HG02763 (cell line): ENCODE data around the gene CKM.
"Not testable (repeated sequence)": the region's sequence is repeated elsewhere in the genome, so short reads cannot be mapped to it uniquely, and the experiment has no call there.

Experiments
- ATAC-seq: cut with Tn5 transposase; IDR thresholded peaks from one replicate; pipeline ENCODE4 v1.9.1; 2021; ENCODE audit warnings: mild to moderate bottlenecking, moderate library complexity; ENCODE audit not compliant: unreplicated experiment

CKM gene

DNA sequence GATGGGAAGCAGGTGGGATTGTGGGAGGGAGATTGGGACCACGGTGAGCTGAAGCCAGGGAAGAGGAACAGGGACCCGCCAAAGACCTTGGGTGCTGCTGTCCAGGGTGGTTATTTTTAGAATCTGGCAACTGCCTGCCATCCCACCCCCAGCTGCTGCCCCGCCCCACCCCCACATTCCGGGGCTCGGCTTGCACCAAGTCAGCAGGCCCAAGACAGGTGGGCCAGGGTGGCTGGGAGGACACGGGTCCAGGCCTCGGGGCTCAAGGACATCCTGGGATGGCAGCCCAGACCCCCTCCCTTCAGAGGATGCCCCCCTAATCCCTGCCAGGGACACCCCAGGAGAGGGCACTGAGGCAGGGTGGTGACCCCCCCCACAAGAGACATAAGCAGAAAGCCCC is 827 bp downstream of the CKM start:
- ATAC-seq, result no peak

DNA sequence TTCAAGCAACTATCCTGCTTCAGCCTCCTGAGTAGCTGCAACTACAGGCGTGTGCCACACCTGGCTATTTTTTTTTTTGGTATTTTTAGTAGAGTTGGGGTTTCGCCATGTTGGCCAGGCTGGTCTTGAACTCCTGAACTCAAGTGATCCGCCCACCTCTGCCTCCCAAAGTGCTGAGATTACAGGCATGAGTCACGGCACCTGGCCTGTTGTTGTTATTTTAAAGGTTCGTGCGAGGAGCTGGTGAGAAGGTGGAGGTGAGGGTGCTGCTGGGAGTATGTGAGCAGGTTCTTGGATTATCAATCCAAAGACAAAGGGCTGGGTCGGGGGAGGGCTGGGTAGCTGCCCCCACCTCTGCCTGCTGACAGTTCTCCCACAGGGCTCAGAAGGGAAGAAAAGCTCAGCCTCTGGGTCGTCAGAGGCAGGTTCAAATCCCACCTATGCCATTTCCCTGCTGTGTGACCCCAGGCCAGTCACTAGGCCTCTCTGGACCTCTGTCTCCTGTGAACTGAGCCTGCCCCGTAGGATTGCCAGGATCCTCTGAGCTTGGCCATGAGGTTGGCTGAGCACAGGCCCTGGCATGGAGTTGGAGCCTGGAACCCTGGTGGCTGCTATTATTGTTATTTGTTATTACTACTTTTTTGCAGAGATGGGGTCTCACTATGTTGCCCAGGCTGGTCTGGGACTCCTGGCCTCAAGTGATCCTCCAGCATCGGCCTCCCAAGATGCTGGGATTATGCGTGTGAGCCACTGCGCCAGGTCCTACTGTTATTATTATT is 1.5 kb downstream of the CKM start:
- ATAC-seq, result no peak

DNA sequence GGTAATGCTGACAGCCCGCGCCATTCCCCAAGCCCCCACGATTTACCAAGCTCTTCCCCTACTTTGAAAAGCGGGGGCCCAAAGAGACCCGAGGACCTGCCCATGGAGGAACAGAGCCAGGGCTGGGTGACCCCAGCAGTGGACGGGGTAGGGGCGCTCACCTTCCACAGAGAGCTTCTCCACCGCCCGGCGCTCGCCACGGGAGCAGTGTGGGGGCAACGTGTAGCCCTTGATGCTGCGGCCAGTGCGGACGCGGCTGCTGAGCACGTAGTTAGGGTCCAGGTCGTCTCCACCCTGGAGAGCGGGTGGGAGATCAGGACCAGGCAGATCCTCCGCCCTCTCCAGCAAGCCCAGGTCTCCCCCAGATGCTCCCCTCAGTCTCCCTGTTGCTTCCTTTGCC is 7.4 kb downstream of the CKM start:
- no peak for ATAC-seq

DNA sequence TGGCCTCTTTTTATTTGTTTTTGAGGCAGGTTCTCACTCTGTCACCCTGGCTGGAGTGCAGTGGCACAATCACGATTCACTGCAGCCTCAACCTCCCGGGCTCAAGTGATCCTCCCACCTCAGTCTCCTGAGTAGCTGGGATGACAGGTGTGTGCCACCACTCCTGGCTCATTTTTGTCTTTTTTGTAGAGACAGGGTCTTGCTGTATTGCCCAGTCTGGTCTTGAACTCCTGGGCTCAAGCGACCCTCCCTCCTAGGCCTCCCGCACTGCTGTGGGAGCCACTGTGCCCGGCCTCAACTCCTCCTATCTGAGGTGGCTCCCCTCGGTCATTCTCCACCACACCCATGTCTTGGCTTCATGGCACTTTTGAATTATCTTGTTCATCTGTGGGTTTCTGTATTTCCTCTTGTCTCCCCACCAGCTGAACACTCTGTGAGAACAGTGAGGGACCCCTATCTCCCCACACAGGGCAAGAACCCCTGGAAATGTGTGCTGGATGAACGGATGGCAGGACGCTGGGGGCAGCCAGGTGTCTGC is 7.9 kb downstream of the CKM start:
- no peak for ATAC-seq

DNA sequence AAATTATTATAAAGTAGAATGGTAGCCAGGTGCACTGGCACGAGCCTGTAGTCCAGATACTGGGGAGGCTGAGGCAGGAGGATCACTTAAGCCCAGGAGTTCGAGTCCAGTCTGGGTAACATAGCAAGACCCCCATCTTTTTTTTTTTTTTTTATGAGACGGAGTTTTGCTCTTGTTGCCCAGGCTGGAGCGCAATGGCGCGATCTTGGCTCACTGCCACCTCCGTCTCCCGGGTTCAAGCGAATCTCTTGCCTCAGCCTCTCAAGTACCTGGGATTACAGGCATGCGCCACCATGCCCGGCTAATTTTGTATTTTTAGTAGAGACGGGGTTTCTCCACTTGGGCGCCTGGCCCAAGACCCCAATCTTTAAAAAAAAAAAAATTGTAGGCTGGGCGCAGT is 10.4 kb downstream of the CKM start:
- ATAC-seq, result not testable (repeated sequence)

DNA sequence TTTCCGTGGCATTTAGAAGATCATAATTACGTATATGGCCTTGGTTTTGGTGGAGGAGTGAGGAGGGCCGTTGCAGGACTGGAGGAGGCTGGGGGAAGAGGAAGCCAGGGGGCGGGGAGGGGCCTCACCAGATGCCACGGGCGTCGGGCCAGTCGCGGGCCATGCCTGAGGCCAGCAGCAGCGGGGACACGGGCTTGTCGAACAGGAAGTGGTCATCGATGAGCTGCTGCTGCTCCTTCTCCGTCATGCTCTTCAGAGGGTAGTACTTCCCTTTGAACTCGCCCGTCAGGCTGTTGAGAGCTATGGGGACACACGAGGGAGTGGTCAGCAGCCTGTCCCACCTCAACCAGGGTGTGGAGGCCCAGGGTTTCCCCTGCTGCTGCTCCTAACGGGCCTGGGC is 11.1 kb downstream of the CKM start:
- ATAC-seq, result no peak

DNA sequence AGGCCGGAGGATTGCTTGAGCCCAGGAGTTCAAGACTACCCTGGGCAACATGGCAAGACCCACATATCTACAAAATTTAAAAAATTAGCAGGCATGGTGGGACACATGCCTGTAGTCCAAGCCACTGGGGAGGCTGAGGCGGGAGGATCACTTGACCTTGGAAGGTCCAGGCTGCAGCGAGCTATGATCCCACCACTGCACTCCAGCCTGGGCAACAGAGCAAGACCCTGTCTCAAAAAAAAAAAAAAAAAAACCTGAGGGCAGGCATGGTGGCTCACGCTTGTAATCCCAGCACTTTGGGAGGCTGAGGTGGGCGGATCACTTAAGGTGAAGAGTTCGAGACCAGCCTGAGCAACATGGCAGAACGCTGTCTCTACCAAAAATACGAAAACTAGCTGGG is 13.4 kb downstream of the CKM start:
- ATAC-seq, result not testable (repeated sequence)

DNA sequence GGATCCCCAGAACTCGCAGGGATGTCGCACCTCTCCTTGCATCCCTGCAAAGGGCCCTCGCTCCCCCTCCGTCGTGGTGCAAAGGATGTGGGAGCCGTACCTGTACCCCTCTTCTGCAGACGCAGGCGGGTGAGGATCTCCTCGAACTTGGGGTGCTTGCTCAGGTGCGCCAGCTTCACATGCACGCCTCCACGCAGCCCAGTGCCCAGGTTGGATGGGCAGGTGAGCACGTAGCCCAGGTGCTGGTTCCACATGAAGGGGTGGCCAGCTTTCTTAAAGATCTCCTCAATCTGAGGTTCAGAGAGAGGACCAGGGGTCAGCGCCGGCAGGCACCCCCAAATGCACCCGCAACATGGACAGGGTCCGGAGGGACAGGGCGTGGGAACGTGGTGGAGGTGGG is 15.3 kb downstream of the CKM start:
- no peak for ATAC-seq

DNA sequence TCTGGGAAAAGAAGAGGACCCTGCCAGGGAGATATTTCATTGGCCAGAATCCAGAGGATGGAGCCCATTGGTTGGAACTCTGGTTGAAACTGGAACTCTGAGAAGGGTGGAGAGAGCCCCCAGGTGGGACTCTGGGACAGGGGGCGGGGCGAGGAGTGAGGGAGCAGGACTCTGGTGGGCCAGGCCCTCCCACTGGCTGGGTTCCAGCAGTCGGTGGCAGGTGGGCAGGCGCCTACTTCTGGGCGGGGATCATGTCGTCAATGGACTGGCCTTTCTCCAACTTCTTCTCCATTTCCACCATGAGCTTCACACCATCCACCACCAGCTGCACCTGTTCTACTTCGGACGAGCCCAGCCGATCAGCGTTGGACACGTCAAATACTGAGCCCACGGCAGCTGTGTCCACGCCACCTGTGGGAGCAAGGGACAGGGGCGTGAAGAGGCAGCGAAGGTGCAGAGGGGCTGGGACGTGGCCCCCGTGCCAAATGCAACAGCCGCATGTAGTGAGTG is 16.1 kb downstream of the CKM start:
- ATAC-seq, result no peak

DNA sequence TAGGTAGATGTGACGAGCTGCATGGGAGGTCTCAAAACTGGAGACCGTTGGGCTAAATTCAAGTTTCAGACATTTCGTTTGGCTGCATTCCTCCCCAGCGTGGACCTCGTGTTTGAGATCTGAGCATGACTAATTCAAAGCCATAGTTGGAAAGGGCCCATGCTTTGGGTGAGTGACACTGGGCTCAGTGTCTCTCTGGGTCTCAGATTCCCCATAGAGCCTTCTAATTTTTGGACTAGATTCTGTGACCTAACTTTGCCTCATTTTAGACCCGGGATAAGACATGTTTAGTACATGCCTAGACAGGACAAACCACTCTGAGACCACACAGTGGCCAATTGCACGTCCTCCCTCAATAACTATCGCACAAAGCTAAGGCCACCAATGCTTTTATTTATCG is 16.6 kb downstream of the CKM start:
- ATAC-seq, result no peak

DNA sequence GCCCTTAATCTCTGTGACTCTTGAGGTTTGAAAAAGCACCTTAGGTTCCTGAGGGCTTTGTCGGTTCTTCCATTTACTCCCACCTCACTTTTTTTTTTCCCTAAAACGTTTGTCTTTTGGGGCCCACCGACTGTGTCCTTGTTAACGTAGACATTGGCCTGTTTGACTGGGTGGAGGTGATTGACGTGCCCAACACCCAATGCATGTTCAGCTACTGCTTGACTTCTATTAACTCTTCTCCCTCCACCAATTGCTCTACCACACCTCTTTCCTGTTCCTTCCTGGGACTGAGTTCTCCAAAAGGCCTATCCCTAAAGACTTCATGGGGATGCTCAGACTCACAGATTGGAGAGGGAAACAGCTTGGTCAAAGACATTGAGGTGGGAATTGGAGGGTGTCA is 17.3 kb downstream of the CKM start:
- ATAC-seq, result no peak

DNA sequence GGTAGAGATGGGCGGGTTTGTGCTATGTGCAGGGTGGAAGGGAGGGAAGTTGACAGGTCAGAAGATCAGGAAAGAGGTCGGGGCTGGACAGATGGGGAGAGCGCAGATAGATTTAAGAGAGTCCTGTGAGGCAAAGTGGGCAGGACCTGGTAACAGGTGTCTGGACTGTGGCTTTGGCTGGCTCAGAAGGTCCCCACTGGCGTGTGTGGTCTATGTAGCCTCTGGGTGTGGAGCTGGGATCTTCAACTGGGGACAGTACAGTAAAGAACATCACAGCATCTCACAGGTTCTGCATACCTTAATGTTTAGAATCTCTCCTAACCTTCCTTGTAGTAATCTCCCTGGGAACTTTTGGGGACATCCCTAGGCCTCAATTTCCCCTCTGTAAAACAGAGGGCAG is 17.7 kb downstream of the CKM start:
- ATAC-seq, result no peak

DNA sequence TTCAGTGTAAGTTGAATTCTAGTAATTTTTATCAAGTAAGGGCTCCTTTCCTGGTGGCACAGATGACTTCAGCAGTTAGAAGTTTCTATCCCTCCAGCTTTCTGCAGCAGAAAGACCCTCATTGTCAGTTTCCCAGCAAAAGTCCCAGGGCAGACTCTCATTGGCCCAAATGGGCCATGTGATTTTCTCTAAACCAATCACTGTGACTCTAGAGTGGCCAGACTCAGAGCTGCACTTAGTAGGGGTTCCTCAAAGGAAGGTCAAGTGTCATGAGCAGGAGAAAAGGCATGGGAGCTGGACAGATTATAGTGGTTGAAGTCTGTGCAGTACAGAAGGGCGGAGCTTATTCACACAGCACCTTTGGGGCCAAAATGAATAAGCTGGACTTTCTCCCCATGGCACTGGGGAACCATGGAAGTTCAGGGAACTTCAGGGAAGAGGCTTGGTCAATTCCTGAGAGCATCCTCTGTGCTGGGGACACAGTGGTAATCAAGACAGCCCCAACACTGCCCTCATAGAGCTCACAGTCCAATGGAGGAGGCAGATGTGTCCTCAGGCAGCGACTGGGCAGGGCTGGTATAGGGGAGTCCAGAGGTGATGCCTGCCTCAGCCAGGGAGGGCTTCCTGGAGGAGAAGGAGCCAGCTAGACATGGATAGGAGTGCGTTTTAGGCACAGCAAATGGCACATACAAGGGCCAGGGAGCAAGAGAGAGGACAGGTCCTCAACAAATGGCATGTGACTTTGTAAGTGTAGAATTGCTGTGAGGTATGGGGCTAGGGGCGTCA is 18.3 kb downstream of the CKM start:
- ATAC-seq, result no peak

DNA sequence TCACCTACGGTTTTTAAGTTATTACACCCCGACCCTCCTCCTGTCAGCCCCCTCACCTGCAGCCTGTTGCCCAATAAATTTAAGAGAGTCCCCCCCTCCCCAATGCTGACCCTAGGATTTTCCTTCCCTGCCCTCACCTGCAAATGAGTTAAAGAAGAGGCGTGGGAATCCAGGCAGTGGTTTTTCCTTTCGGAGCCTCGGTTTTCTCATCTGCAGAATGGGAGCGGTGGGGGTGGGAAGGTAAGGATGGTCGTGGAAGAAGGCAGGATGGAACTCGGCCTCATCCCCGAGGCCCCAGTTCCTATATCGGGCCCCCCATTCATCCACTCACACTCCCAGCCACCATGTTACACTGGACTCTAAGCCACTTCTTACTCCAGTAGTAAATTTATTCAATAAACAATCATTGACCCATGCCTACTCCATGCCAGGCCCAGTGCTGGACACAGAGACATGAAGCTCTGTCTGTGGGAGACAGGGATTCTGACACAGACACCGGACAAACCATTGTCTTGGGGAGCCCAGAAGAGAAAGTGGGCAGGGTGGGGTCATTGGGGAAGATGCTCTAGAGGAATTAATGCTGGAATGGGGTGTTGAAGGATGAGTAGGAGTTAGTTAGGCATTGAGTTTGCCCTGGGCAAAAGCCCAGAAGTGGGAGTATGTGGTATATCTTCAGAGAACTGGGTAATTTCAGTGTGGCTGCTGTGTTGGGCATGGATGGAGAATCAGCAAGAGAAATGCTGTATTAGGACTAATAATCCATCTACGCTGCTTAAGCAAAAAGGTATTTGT is 19.2 kb downstream of the CKM start:
- ATAC-seq, result no peak

DNA sequence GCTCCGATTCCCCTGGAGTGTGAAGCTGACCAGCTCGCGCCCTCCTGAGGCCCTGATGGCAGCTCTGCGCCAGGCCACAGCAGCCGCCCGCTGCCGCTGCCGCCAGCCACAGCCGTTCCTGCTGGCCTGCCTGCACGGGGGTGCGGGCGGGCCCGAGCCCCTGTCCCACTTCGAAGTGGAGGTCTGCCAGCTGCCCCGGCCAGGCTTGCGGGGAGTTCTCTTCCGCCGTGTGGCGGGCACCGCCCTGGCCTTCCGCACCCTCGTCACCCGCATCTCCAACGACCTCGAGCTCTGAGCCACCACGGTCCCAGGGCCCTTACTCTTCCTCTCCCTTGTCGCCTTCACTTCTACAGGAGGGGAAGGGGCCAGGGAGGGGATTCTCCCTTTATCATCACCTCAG is 20.3 kb downstream of the CKM start:
- ATAC-seq, result no peak

DNA sequence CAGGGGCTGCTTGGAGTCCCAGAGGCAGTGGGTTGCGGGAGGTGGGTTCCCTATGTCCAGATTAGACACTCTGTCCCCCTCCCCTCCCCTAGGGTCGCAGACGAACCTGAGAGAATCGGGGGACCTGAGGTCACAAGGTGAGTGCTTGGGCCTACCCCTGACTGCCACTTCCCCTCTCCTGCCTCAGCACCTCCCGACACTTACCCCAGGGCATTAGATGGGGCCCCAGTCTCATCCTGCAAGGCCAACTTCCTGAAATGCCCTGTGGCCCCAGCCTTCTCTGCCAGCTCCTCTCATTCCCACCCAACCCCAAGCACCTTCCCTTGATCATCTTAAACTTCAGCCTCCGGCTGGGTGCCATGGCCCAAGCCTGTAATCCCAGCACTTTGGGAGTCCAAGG is 23.0 kb downstream of the CKM start:
- no peak for ATAC-seq

DNA sequence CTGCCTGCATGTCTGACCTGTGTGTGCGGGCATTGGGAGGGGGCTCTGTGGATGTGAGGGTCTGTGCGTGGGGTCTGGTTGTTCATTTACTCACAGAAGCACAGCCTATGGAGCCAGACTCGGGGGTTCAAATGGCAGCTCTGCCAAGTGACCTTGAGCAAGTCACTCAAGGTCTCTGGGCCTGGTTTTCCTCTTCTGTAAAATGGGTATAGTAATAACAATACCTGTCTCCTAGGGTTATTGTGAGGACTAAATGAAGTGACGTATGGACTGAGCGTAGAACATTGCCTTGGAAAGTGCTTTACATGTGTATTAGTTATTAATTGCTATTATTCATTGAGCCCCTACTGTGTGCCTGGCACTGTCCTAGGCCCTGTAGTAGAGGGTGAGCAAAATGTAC is 24.4 kb downstream of the CKM start:
- ATAC-seq, result no peak

DNA sequence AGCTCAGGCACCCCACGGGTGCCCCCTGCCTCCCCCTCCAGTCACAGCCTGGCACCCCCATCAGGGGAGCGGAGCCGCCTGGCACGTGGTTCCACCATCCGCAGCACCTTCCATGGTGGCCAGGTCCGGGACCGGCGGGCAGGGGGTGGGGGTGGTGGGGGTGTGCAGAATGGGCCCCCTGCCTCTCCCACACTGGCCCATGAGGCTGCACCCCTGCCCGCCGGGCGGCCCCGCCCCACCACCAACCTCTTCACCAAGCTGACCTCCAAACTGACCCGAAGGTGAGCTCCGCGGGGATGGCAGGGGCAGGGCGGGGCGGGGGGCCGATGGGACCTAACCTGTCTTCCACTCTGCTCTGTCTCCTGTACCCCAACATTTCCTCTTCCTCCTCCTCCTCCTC is 25.0 kb downstream of the CKM start:
- ATAC-seq, result no peak

DNA sequence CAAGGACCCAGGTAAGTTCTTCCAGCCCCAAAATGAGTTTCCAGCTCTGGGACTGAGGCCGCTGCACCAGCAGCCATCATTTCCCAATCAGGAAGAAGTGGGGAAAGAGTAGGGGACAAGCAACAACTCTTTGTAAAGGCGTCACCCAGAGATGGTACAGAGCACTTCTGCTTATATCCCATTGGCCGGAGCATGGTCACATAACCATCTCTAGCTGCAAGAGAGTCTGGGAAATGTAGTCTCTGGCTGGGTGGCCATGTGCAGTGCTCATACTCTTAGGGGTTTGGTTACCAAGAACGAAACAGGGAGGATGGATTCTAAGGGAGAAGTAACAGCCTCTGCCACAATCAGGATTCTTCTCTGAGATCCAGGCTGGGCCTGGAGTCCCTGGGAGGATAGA is 26.3 kb downstream of the CKM start:
- ATAC-seq, result no peak

DNA sequence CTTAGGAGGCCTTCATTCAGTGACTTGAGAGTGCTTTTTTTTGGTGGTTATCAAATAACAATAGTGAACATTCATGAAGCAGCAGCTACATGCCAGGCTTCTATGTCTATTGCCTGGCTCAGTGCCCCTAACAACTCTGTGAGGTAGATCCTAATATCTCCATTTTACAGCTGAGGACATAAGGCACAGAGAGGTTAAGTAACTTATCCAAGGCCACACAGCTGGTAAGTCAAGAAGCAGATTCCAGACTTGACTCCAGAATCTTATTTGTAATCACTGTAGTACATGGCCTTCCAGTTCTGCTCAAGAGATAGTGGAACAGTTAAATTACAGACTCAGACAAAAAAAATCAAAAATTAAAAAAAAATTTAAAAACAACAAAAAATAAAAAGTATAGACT is 26.8 kb downstream of the CKM start:
- no peak for ATAC-seq

DNA sequence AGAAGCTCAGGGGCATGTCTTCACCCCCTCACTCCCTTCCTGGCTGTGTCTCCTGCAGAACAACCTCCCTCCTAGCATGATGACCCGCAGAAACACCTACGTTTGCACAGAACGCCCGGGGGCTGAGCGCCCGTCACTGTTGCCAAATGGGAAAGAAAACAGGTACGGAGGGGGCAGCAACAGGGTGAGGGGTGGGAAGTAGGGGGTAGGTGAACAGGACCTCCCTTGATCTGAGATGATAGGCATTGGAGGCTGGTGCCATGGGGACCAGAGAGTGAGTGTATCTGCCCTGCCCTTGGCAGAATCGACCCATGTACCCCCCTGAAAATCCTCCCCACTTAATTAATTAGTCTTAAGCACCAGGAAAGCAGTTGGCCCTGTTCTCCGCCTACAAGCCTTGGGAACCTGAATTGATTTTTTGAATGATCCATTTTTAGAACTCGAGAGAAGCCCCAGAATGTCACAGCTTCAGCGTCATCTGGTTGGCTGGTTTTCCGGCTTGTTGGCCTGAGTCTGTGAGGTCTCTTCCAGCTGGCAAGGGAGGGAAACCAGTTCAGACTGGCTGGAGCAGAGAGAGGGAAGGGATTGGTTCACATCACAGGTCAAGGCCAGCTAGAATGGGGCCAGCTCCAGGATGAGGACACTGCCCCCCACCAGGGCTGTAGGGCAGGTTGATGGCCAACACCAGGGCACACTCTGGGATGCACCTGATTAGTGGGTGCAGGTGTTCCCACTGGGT is 28.2 kb downstream of the CKM start:
- ATAC-seq, result no peak
